K562 treated with DMSO at 1 percent for 48 hours (cell line): ENCODE measurements around the gene VPREB3. TPM values are rescaled to one million over a fixed set of nuclear protein-coding genes. Genes with fewer than 3 reads are reported as not detected.

Experiments
- total RNA-seq: library from RNA; unstranded; fragments of 300-600 nt; gene quantifications from 2 replicates; pipeline ENCODE4 v1.2.3, GENCODE V29; 2022; ENCODE audit warnings: low replicate concordance; ENCODE audit errors: extremely low read depth

VPREB3 gene
- not detected in 2 replicates for total RNA-seq

GRCh38 chr22:23754220-23754919 lies at the start of gene VPREB3:
TSS of gene VPREB3 (minus strand) at chr22:23754425. CDS start at chr22:23754363, 62 bp downstream.

GRCh38 chr22:23786752-23787599 lies 32.8 kb upstream of the VPREB3 start, which contains the start of gene SMARCB1:
TSS of gene SMARCB1 (plus strand) at chr22:23786966. CDS start at chr22:23787170, 204 bp downstream.

GRCh38 chr22:23772649-23773473 lies 18.6 kb upstream of the VPREB3 start, which contains the start of gene MMP11:
TSS of gene MMP11 (plus strand) at chr22:23772849. CDS start at chr22:23772871, 22 bp downstream.

GRCh38 chr22:23767673-23768548 lies 13.7 kb upstream of the VPREB3 start, which contains the start of gene CHCHD10:
TSS of gene CHCHD10 (minus strand) at chr22:23767972. CDS start at chr22:23767874, 98 bp downstream.

GRCh38 chr22:23762842-23763578 lies 8.8 kb upstream of the VPREB3 start, which contains the start of gene C22orf15:
TSS of gene C22orf15 (plus strand) at chr22:23762990. CDS start at chr22:23763307, 317 bp downstream.

GRCh38 chr22:23750714-23751440 lies 3.3 kb downstream of the VPREB3 start, which contains the start of gene ZNF70:
TSS of gene ZNF70 (minus strand) at chr22:23751112. CDS start at chr22:23745140, 5,972 bp downstream.

Other genes starting within 250 kb of the VPREB3 start
- not detected in 2 replicates for gene IGLL1, start 174.1 kb downstream of the VPREB3 start, total RNA-seq
- gene DRICH1, start 122.1 kb downstream of the VPREB3 start, total RNA-seq = not detected in 2 replicates
- not detected in 2 replicates for gene RGL4, start 63.4 kb downstream of the VPREB3 start, total RNA-seq
- gene ZNF70, start 3.3 kb downstream of the VPREB3 start, total RNA-seq = not detected in 2 replicates
- not detected in 2 replicates for gene C22orf15, start 8.6 kb upstream of the VPREB3 start, total RNA-seq
- gene CHCHD10, start 13.5 kb upstream of the VPREB3 start, total RNA-seq = not detected in 2 replicates
- gene MMP11, start 18.4 kb upstream of the VPREB3 start, total RNA-seq = not detected in 2 replicates
- gene SMARCB1, start 32.5 kb upstream of the VPREB3 start, total RNA-seq = not detected in 2 replicates
- gene DERL3, start 84.6 kb upstream of the VPREB3 start, total RNA-seq = not detected in 2 replicates
- gene SLC2A11, start 103.5 kb upstream of the VPREB3 start, total RNA-seq = not detected in 2 replicates
- gene MIF, start 140.0 kb upstream of the VPREB3 start, total RNA-seq = not detected in 2 replicates
- not detected in 2 replicates for gene GSTT2B, start 206.8 kb upstream of the VPREB3 start, total RNA-seq
- not detected in 2 replicates for gene DDTL, start 212.5 kb upstream of the VPREB3 start, total RNA-seq
- gene DDT, start 220.0 kb upstream of the VPREB3 start, total RNA-seq = not detected in 2 replicates
- not detected in 2 replicates for gene GSTT2, start 225.7 kb upstream of the VPREB3 start, total RNA-seq